Left ventricle myocardium inferior (tissue), 1 donor: ENCODE data around the gene TRIO. TPM values are rescaled to one million over a fixed set of nuclear protein-coding genes. Genes with fewer than 3 reads are reported as not detected.
A peak's percentile ranks its signal among the peaks of the same experiment; 100 is the strongest.

Experiments used
- DNase-seq: peaks from one replicate; pipeline ENCODE4 v3.0.0-alpha.2; 2020
- H3K27ac ChIP-seq: fragments of 200-600 bp; replicated peaks from 2 replicates; pipeline ENCODE4 v1.8.0; 2021
- H3K27me3 ChIP-seq: fragments of 200-600 bp; 2 replicates; pipeline ENCODE4 v1.8.0; 2021; ENCODE audit warnings: low read depth
- H3K36me3 ChIP-seq: fragments of 200-600 bp; 2 replicates; pipeline ENCODE4 v1.8.0; 2021
- H3K4me1 ChIP-seq: fragments of 200-600 bp; 2 replicates; pipeline ENCODE4 v1.8.0; 2021
- H3K4me3 ChIP-seq: fragments of 200-600 bp; 2 replicates; pipeline ENCODE4 v1.8.0; 2021; ENCODE audit warnings: mild to moderate bottlenecking, moderate library complexity
- H3K9me3 ChIP-seq: fragments of 200-600 bp; replicated peaks from 2 replicates; pipeline ENCODE4 v1.8.0; 2021
- CTCF ChIP-seq: fragments of 200-600 bp; IDR thresholded peaks from 2 replicates; pipeline ENCODE4 v1.8.0; 2021; ENCODE audit warnings: antibody characterized with exemption, mild to moderate bottlenecking, borderline replicate concordance
- intact Hi-C: fragments of 100-400 bp; cut with micrococcal nuclease; formaldehyde crosslinking; loops from one replicate; pipeline ENCODE4 v1.11.0; 2022
- total RNA-seq: library from RNA; stranded (reverse); fragmentation: NEBNext Ultra II Directional; extraction: Animal tissue kit (Norgen Biotek cat#: 25700); gene quantifications from one replicate; pipeline ENCODE4 v1.2.1, GENCODE V29; 2021
- donor health status: DM: no; HTN: yes; CAD: no; lungs with severe emphysema.

TRIO gene
- total RNA-seq, 1 donor from 2014 or later: 52.8 TPM

- H3K4me3 ChIP-seq: no peak overlapping the region
- no peak for DNase-seq
- no peaks in the 10 kb centered on the region for H3K27me3 ChIP-seq
- H3K36me3 ChIP-seq: no peaks in the 10 kb centered on the region
- H3K27ac ChIP-seq: no peak overlapping the region
- intact Hi-C loops: no loop called here
- peaks cover 7% of the 10 kb centered on the region for H3K9me3 ChIP-seq
- TF ChIP-seq CTCF: no peak
- H3K4me1 ChIP-seq: peaks cover 21% of the 10 kb centered on the region
Observed at GRCh38 chr5:14105718-14106410, 37.3 kb upstream of the TRIO start.

- Histone ChIP-seq H3K27ac (no peak overlapping the region), H3K4me1 (peaks cover 21% of the 10 kb centered on the region), H3K9me3 (peaks cover 5% of the 10 kb centered on the region), H3K36me3 (no peaks in the 10 kb centered on the region), H3K4me3 (no peak overlapping the region), H3K27me3 (no peaks in the 10 kb centered on the region)
- no peak for TF ChIP-seq CTCF
- DNase-seq: no peak
- intact Hi-C loops: no loop called here
Observed at GRCh38 chr5:14107536-14107935, 35.6 kb upstream of the TRIO start.

GRCh38 chr5:14108170-14108996 is 34.8 kb upstream of the TRIO start:
- H3K27ac ChIP-seq: no peak overlapping the region

GRCh38 chr5:14109041-14109747 is 33.9 kb upstream of the TRIO start:
- Histone ChIP-seq H3K27me3 (no peaks in the 10 kb centered on the region), H3K4me1 (peaks cover 32% of the 10 kb centered on the region), H3K27ac (no peak overlapping the region), H3K36me3 (no peaks in the 10 kb centered on the region), H3K9me3 (no peaks in the 10 kb centered on the region), H3K4me3 (no peak overlapping the region)
- intact Hi-C loops: loop anchor here (2.0 kb wide), 1 partner anchor 162 kb away; no protein-coding TSS in a partner anchor
- no peak for TF ChIP-seq CTCF
- DNase-seq: no peak

More at GRCh38 chr5:14108170-14108996, 34.8 kb upstream of the TRIO start:
- Histone ChIP-seq H3K9me3 (no peaks in the 10 kb centered on the region), H3K4me3 (peak overlapping the region; percentile 52), H3K27me3 (no peaks in the 10 kb centered on the region), H3K36me3 (no peaks in the 10 kb centered on the region), H3K4me1 (peaks cover 24% of the 10 kb centered on the region)
- intact Hi-C loops: loop anchor here (2.0 kb wide), 1 partner anchor 162 kb away; no protein-coding TSS in a partner anchor
- TF ChIP-seq CTCF: peak; percentile 82
- peak; percentile 44 for DNase-seq

- intact Hi-C loops: loop anchor here (2.0 kb wide), 1 partner anchor 161 kb away; no protein-coding TSS in a partner anchor
Observed at GRCh38 chr5:14109771-14110170, 33.4 kb upstream of the TRIO start.

More at GRCh38 chr5:14109771-14110170, 33.4 kb upstream of the TRIO start:
- Histone ChIP-seq H3K36me3 (no peaks in the 10 kb centered on the region), H3K9me3 (no peaks in the 10 kb centered on the region), H3K27me3 (no peaks in the 10 kb centered on the region), H3K27ac (no peak overlapping the region), H3K4me1 (peaks cover 38% of the 10 kb centered on the region), H3K4me3 (no peak overlapping the region)
- TF ChIP-seq CTCF: no peak
- no peak for DNase-seq
